Nucleus accumbens (tissue), 56 donors: Measurements from ENCODE around the gene ZNF184.

Experiments
- DNase-seq, 56 donors: peaks; one replicate each; lab custom pipeline; 2025; lab: John Stamatoyannopoulos, UW

ZNF184 gene

DNA sequence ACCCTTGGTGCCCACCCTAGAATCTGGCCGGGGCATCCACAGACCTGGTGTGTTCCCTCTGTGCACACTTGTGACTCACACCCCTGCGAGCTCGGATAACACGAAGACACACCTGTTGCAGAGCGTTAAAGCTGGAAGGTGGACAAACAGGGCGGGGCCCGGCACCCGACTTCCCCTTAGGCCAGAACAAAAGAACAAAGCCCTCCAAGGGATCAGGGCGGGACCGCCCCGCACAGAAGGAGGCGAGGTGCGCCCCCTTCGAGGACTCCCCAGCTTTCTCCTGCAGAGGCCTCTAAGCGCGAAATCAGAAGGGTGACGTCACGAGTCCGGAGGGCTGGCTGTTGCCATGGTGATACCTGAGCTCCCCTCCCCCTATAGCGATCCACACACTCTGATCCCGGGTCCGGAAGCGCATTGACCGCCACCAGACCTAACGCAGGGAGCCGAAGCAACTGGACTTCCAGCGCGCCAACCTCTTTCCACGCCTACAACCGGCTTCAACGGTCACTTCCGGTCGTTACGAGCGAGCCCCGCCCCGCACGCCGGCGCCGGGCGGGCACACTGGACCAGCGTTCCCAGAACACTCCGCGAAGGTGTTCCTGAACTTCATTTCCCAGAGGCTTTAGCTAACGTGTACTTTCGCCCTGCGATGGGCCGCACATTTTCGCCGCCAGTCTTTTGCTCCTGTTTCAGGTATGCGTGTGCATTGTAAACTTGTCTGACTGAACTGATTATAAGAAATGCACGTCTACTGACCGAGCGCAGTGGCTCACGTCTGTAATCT, at the start of gene ZNF184:
ZNF184 (minus strand) TSS at position 489 of the 784 bp plus-strand sequence. CDS start 811 bp downstream, outside the sequence.
- DNase-seq: peak in 55 of 56 donors; percentile 47 to 96 (median 90)

GRCh38 chr6:27518881-27519795, 46.2 kb upstream of the ZNF184 start:
- peak in 49 of 56 donors; percentile 7 to 81 (median 57) for DNase-seq

GRCh38 chr6:27517928-27518787, 45.3 kb upstream of the ZNF184 start:
- DNase-seq: peak in 4 of 56 donors; percentile 1 to 21 (median 1)

- no peak for DNase-seq
These were observed 44.3 kb upstream of the ZNF184 start for GRCh38 chr6:27517238-27517637.

- no peak for DNase-seq
These were observed 42.1 kb upstream of the ZNF184 start for GRCh38 chr6:27514906-27515495.

DNA sequence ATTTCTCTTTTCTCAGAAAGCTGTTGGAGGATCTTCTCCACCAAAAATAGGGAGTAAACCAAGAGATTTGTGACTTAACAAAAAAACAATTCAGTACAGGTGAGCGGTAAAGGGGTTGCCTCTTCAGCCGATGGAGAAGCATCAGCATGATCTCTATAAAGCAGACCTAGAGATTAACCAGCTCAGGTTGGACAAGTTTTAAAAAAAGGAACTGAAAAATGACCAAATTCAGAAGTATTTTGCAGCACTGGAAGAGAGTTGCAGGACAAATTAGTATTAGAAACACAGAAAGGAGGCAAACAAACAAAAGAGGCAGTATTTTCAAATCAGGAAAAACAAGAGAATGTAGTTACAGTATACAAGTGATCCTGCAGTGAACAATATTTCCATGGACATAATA, 39.6 kb upstream of the ZNF184 start:
- no peak for DNase-seq

DNA sequence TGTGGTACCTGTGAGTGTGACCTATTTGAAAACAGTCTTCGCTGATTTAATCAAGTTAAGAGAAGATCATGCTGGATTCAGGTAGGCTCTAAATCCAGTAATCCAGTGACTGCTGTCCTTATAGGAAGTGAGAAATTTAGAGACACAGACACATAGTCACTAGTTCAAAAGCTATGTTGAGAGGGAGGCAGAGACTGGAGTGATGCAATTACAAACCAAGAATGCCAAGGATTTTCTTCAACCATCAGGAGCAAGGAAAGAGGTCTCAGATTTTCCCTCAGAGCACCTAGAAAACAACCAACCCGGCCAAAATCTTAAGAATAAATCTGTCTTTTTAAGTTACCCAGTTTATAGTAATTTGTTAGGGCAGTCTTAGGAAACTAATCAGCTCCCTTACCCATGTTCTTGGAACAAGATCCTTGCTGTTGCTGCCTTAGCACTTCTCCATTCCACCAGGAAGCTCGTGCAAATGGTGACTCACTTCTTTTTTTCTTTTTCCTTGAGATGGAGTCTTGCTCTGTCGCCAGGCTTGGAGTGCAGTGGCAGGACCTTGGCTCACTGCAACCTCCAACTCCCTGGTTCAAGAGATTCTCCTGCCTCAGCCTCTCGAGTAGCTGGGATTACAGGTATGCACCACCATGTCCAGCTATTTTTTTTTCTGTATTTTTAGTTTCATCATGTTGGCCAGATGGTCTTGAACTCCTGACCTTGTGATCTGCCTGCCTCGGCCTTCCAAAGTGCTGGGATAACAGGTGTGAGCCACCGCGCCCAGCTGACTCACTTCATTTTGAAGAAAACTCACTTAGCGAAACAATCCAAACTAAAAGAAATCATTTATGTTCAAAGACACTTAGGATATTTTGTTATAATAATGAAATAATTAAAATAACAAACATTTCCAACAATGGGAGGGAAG, 34.4 kb upstream of the ZNF184 start:
- DNase-seq: no peak

DNA sequence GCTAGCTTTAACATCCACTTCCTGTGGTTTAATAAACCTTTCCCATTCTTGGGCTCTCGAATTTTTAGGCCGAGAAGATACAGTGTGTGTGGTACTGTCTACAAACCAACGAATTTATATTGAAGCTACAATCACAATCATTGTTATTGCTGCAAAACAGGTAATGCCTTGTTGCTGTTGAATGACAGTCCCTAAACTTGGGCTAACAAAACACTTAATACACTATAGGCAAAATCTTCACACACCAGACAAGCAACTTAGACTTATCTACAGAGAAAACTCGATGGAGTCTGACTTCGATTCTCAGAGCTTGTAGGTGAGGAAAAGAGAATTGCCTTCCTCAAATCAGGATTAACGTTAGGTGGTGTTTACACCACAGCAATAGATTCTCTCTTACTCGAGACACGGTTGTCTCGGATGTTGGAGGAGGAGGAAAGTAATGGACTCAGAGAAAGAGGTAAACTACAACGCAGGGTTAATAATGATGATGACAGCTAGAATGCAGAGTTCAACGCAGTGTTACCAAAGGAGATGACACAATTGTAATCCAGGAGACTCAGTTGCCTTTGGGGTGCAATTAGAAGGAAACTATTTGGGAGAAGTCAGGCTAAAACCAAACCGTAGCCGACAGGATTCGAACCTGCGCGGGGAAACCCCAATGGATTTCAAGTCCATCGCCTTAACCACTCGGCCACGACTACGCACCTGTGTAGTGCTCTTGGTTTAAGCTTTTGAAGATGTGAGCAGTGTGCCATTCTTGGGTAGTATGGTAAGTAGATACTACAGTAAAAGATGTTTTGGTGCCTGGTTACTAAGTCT, 32.5 kb upstream of the ZNF184 start:
- DNase-seq: peak in 5 of 56 donors; percentile 0 to 6 (median 1)

DNA sequence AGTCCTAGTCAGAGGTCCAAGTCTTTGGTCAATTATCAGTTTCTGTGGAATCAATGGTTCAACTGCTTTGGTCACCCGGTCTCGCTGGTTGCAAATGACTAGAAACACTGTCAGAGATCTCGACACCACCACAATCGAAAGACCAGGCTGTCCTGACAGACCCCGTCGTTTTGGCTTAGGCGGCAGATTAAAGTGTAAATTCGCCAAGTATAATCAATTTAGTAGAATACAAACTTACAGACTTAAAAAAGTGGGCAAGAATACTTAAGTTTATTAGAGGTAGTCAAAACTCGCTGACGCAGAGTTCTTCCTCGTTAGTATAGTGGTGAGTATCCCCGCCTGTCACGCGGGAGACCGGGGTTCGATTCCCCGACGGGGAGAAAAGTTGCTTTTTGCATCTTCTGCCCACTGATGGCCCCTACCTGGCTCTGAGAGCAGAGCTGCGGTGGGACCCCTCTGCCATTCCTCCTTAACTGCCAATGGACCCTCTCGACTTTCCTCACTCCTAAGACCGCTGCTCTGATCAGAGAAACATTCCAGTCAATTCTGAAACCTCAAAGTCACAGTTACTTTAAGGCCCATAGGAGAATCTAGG, 30.6 kb upstream of the ZNF184 start:
- DNase-seq: peak in 31 of 56 donors; percentile 1 to 68 (median 23)

GRCh38 chr6:27502508-27503435, 29.9 kb upstream of the ZNF184 start:
- DNase-seq: peak in 18 of 56 donors; percentile 1 to 48 (median 18)

GRCh38 chr6:27501187-27501586, 28.3 kb upstream of the ZNF184 start:
- no peak for DNase-seq

DNA sequence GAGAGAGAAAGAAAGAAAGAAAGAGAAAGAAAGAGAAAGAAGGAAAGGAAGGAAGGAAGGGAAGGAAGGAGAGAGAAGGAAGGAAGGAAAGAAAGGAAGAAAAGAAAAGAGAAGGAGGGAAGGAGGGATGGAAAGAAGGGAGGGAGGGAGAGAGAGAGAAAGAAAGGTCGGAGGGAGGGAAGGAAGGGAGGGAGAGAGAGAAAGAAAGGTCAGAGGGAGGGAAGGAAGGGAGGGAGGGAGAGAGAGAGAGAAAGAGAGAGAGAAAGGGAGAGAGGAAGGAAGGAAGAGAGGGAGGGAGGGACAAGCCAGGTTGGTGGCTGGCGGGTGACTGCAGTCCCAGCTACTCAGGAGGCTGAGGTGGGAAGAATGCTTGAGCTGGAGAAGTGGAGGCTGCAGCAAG, 27.3 kb upstream of the ZNF184 start:
- DNase-seq: no peak

DNA sequence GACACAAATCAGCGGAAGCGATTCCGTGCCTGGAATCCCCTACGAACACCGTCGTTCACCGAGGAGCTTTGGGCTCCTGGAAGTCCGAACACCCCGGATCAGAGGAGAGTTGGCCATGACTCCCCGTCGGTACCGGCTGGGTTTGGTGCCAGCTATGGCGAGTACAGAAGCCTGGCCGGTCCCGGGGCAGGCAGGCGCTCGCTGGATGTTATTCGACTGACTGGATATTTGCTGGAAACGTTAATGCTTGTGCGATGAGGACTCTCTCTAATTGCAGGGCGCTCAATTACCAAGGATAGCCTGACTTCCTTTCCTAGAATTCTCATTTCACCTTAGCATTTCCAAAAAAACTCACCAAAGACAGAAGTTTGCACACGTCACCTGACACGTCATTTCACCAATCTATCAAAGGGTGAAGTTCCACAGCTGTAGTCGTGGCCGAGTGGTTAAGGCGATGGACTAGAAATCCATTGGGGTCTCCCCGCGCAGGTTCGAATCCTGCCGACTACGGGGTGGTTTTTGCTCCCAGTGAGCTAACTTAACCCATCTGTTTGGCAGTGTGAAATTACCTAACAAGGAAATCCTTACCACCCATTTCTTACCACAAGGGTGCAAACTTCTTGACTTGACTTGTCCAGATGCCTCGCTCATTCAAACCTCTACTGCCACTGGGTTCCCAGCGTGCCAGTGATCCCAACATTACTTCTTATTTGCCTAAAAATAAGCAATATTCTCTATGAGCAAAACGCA, 22.7 kb upstream of the ZNF184 start:
- DNase-seq: peak in 16 of 56 donors; percentile 1 to 37 (median 20)

DNA sequence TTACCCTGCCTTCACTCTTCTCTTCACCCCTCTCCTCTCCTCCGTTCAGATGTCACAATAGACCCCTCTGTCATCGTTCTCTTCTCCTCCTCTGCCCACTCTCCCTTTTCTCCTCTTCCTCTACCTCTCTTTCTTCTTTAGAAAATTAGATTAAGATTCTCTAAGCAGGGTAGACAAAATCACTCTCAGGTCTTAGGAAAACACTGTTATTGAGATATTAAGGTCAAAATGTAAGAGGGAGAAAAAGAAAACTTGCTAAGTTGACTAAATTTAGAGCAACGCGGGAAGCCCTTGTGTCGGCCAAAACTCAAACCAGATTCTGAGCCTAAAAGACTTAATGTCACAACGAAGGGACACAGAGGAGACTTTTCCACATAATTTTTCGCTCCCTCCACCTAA, 22.1 kb upstream of the ZNF184 start:
- no peak for DNase-seq

GRCh38 chr6:27494103-27494502, 21.2 kb upstream of the ZNF184 start:
- DNase-seq: no peak
